Measurements from ENCODE around the gene RPTOR. TPM values are rescaled to one million over a fixed set of nuclear protein-coding genes. Genes with fewer than 3 reads are reported as not detected.

The RPTOR gene
- total RNA-seq, 1 donor from 2014 or later, result 32.0 TPM

- H3K27ac Mint-ChIP-seq (ENCODE audit: unreplicated experiment), result no peak overlapping the region
- no peaks in the 10 kb centered on the region for H3K9me3 ChIP-seq (ENCODE audit: insufficient read depth, low read depth, low read length)
- no peak overlapping the region for H3K4me2 ChIP-seq (ENCODE audit: low read length)
- H3K9me3 Mint-ChIP-seq (ENCODE audit: unreplicated experiment), result peaks cover 5% of the 10 kb centered on the region
- H3K27me3 Mint-ChIP-seq (ENCODE audit: low read depth, unreplicated experiment), result peaks cover 2% of the 10 kb centered on the region
- H4K20me1 ChIP-seq (ENCODE audit: insufficient read depth, low read length), result no peaks in the 10 kb centered on the region
- no peaks in the 10 kb centered on the region for H3K27me3 ChIP-seq (ENCODE audit: insufficient read depth, low read length)
- no peak overlapping the region for H3K9ac ChIP-seq (ENCODE audit: low read length)
- FAIRE-seq, result no peak
- H3K36me3 Mint-ChIP-seq (ENCODE audit: low read depth, unreplicated experiment), result peaks cover 16% of the 10 kb centered on the region
- H3K36me3 ChIP-seq (ENCODE audit: insufficient read depth, low read length), result peaks cover 4% of the 10 kb centered on the region
- no peaks in the 10 kb centered on the region for H3K4me1 ChIP-seq (ENCODE audit: insufficient read depth, low read length)
- H3K79me2 ChIP-seq (ENCODE audit: insufficient read depth, low read length), result no peaks in the 10 kb centered on the region
- DNase-seq (ENCODE audit: low read depth), result no peak
- H3K4me3 Mint-ChIP-seq (ENCODE audit: unreplicated experiment), result no peak overlapping the region
- no peaks in the 10 kb centered on the region for H3K4me1 Mint-ChIP-seq (ENCODE audit: low read depth, unreplicated experiment)
- no peak overlapping the region for H3K27ac ChIP-seq (ENCODE audit: low read depth, low read length)
- no peak overlapping the region for H2AFZ ChIP-seq (ENCODE audit: low read depth, low read length)
- TF ChIP-seq EZH2 (IDR thresholded peaks at IDR 0.05; ENCODE audit: insufficient read depth, low read length), result no peak
- no peak for TF ChIP-seq CTCF (IDR thresholded peaks at IDR 0.05; ENCODE audit: insufficient read depth, low read depth, low read length)
- no peak overlapping the region for H3K4me3 ChIP-seq (ENCODE audit: insufficient read depth, low read depth, low read length)
Observed at GRCh38 chr17:80951121-80952090, 406.8 kb downstream of the RPTOR start.

DNA sequence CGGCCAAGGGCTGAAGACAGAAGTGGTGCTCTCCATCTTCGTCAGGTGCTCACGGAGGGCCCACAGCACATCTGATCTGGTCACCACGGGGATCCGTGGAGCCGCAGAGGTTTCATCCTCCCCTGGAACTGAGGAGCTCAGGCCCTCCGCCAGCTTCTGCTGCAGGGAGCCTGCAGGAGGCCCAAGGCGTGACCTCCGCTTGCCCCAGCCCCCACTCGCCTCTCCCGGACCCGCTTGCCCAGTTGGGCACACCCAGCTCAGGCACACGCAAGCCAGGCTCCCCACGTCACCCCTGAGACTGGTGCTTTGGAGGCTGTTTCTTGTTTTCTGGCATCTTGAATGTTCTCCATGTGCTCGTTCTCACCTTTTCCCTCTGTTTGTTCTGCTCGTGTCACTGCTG, 407.7 kb downstream of the RPTOR start:
- FAIRE-seq, result no peak
- peaks cover 3% of the 10 kb centered on the region for H3K9me3 Mint-ChIP-seq (ENCODE audit: unreplicated experiment)
- H3K4me3 Mint-ChIP-seq (ENCODE audit: unreplicated experiment), result no peak overlapping the region
- TF ChIP-seq CTCF (IDR thresholded peaks at IDR 0.05; ENCODE audit: insufficient read depth, low read depth, low read length) (no peak), EZH2 (IDR thresholded peaks at IDR 0.05; ENCODE audit: insufficient read depth, low read length) (no peak)
- peaks cover 10% of the 10 kb centered on the region for H3K36me3 Mint-ChIP-seq (ENCODE audit: low read depth, unreplicated experiment)
- Histone ChIP-seq H3K79me2 (ENCODE audit: insufficient read depth, low read length) (no peaks in the 10 kb centered on the region), H3K9me3 (ENCODE audit: insufficient read depth, low read depth, low read length) (no peaks in the 10 kb centered on the region), H3K4me1 (ENCODE audit: insufficient read depth, low read length) (no peaks in the 10 kb centered on the region), H3K4me3 (ENCODE audit: insufficient read depth, low read depth, low read length) (no peak overlapping the region), H3K36me3 (ENCODE audit: insufficient read depth, low read length) (no peaks in the 10 kb centered on the region), H3K27ac (ENCODE audit: low read depth, low read length) (no peak overlapping the region), H2AFZ (ENCODE audit: low read depth, low read length) (no peak overlapping the region), H3K4me2 (ENCODE audit: low read length) (no peak overlapping the region), H4K20me1 (ENCODE audit: insufficient read depth, low read length) (no peaks in the 10 kb centered on the region), H3K9ac (ENCODE audit: low read length) (no peak overlapping the region), H3K27me3 (ENCODE audit: insufficient read depth, low read length) (no peaks in the 10 kb centered on the region)
- H3K27ac Mint-ChIP-seq (ENCODE audit: unreplicated experiment), result no peak overlapping the region
- no peaks in the 10 kb centered on the region for H3K27me3 Mint-ChIP-seq (ENCODE audit: low read depth, unreplicated experiment)
- no peak for DNase-seq (ENCODE audit: low read depth)
- H3K4me1 Mint-ChIP-seq (ENCODE audit: low read depth, unreplicated experiment), result no peaks in the 10 kb centered on the region
